Hepatocyte (in vitro differentiated cells): ENCODE results near the gene TMEM147.

Source experiments
- CTCF ChIP-seq: fragments of 200-600 bp; sonication (generic); IDR thresholded peaks from 2 replicates; pipeline ENCODE4 v1.5.1; 2016; ENCODE audit warnings: antibody characterized with exemption, mild to moderate bottlenecking; ENCODE audit not compliant: poor library complexity
- EZH2phosphoT487 ChIP-seq: fragments of 200-600 bp; sonication (generic); IDR thresholded peaks from one replicate; pipeline ENCODE4 v1.6.1; 2018; ENCODE audit warnings: antibody characterized with exemption, mild to moderate bottlenecking, low read depth, moderate library complexity; ENCODE audit not compliant: unreplicated experiment, severe bottlenecking

GRCh38 chr19:35556025-35556590, 10.7 kb downstream of the TMEM147 start:
- no peak for TF ChIP-seq CTCF
- no peak for TF ChIP-seq EZH2phosphoT487
